Measurements from ENCODE around the gene KCTD1. TPM values are rescaled to one million over a fixed set of nuclear protein-coding genes. Genes with fewer than 3 reads are reported as not detected.

Gene KCTD1
- total RNA-seq, 1 donor from 2014 or later = 31.8 TPM

DNA sequence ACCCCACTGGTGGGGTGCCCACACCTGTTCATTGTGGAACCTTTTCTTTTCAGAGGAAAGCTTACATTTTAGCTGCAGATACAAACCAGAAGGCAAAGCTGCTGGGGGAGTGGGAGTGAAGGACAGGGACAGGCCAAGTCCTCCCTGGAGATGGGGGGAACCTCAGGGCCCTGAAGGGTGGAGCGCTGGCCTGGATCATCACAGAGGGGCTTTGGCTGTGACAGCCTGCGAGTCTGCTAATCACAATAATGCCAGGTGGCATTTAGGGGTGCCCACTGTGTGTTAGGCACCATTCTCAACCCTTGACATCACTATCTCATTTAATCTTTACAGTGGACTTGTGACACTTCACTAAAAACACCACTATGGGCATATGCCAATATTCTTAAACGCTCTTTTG lies 27.4 kb downstream of the KCTD1 start:
- Histone ChIP-seq H3K79me2 (ENCODE audit: insufficient read depth, low read length) (peaks cover 11% of the 10 kb centered on the region), H3K9ac (ENCODE audit: low read length) (no peak overlapping the region), H3K4me2 (ENCODE audit: low read length) (no peak overlapping the region), H2AFZ (ENCODE audit: low read depth, low read length) (no peak overlapping the region), H3K4me1 (ENCODE audit: insufficient read depth, low read length) (no peaks in the 10 kb centered on the region), H3K9me3 (ENCODE audit: insufficient read depth, low read depth, low read length) (no peaks in the 10 kb centered on the region), H3K27ac (ENCODE audit: low read depth, low read length) (no peak overlapping the region), H3K4me3 (ENCODE audit: insufficient read depth, low read depth, low read length) (no peak overlapping the region), H4K20me1 (ENCODE audit: insufficient read depth, low read length) (peaks cover 35% of the 10 kb centered on the region), H3K36me3 (ENCODE audit: insufficient read depth, low read length) (no peaks in the 10 kb centered on the region), H3K27me3 (ENCODE audit: insufficient read depth, low read length) (no peaks in the 10 kb centered on the region)
- H3K27ac Mint-ChIP-seq (ENCODE audit: unreplicated experiment) = no peak overlapping the region
- no peak for TF ChIP-seq EZH2 (IDR thresholded peaks at IDR 0.05; ENCODE audit: insufficient read depth, low read length)
- TF ChIP-seq, protein P1, sequence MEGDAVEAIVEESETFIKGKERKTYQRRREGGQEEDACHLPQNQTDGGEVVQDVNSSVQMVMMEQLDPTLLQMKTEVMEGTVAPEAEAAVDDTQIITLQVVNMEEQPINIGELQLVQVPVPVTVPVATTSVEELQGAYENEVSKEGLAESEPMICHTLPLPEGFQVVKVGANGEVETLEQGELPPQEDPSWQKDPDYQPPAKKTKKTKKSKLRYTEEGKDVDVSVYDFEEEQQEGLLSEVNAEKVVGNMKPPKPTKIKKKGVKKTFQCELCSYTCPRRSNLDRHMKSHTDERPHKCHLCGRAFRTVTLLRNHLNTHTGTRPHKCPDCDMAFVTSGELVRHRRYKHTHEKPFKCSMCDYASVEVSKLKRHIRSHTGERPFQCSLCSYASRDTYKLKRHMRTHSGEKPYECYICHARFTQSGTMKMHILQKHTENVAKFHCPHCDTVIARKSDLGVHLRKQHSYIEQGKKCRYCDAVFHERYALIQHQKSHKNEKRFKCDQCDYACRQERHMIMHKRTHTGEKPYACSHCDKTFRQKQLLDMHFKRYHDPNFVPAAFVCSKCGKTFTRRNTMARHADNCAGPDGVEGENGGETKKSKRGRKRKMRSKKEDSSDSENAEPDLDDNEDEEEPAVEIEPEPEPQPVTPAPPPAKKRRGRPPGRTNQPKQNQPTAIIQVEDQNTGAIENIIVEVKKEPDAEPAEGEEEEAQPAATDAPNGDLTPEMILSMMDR (IDR thresholded peaks at IDR 0.05; ENCODE audit: insufficient read depth, low read depth, low read length) = no peak
- DNase-seq (ENCODE audit: low read depth) = no peak
- no peaks in the 10 kb centered on the region for H3K27me3 Mint-ChIP-seq (ENCODE audit: low read depth, unreplicated experiment)
- H3K36me3 Mint-ChIP-seq (ENCODE audit: low read depth, unreplicated experiment) = peaks cover 2% of the 10 kb centered on the region
- no peaks in the 10 kb centered on the region for H3K9me3 Mint-ChIP-seq (ENCODE audit: unreplicated experiment)
- peaks cover 22% of the 10 kb centered on the region for H3K4me1 Mint-ChIP-seq (ENCODE audit: low read depth, unreplicated experiment)
- no peak overlapping the region for H3K4me3 Mint-ChIP-seq (ENCODE audit: unreplicated experiment)
- no peak for FAIRE-seq

DNA sequence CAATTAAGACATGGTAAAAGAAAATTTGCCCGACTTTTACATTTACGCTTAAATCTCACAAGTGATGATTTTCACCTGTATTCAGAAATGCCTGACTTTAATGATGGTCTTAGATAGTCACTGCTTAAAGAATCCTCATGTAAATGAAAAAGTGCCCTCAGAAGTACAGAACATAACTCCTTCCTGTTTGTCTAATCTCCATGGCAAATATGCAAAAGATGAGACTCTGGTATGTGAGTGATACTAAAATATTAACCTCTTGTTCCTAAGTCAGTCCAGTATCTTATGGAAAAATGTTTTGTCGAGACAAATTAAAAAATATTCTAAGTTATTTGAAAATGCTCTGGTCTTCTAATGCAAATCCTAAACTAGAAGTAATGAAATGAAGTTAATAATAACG lies 29.2 kb downstream of the KCTD1 start:
- H3K36me3 Mint-ChIP-seq (ENCODE audit: low read depth, unreplicated experiment) = peaks cover 2% of the 10 kb centered on the region
- Histone ChIP-seq H3K79me2 (ENCODE audit: insufficient read depth, low read length) (peaks cover 19% of the 10 kb centered on the region), H3K4me2 (ENCODE audit: low read length) (no peak overlapping the region), H3K4me3 (ENCODE audit: insufficient read depth, low read depth, low read length) (no peak overlapping the region), H3K9ac (ENCODE audit: low read length) (no peak overlapping the region), H3K4me1 (ENCODE audit: insufficient read depth, low read length) (peaks cover 2% of the 10 kb centered on the region), H3K9me3 (ENCODE audit: insufficient read depth, low read depth, low read length) (no peaks in the 10 kb centered on the region), H4K20me1 (ENCODE audit: insufficient read depth, low read length) (peaks cover 24% of the 10 kb centered on the region), H3K27me3 (ENCODE audit: insufficient read depth, low read length) (no peaks in the 10 kb centered on the region), H2AFZ (ENCODE audit: low read depth, low read length) (no peak overlapping the region), H3K36me3 (ENCODE audit: insufficient read depth, low read length) (no peaks in the 10 kb centered on the region), H3K27ac (ENCODE audit: low read depth, low read length) (no peak overlapping the region)
- TF ChIP-seq, protein P1 (IDR thresholded peaks at IDR 0.05; ENCODE audit: insufficient read depth, low read depth, low read length) = no peak
- TF ChIP-seq EZH2 (IDR thresholded peaks at IDR 0.05; ENCODE audit: insufficient read depth, low read length) = no peak
- no peak overlapping the region for H3K27ac Mint-ChIP-seq (ENCODE audit: unreplicated experiment)
- peaks cover 25% of the 10 kb centered on the region for H3K4me1 Mint-ChIP-seq (ENCODE audit: low read depth, unreplicated experiment)
- no peaks in the 10 kb centered on the region for H3K27me3 Mint-ChIP-seq (ENCODE audit: low read depth, unreplicated experiment)
- H3K9me3 Mint-ChIP-seq (ENCODE audit: unreplicated experiment) = no peaks in the 10 kb centered on the region
- no peak overlapping the region for H3K4me3 Mint-ChIP-seq (ENCODE audit: unreplicated experiment)
- no peak for DNase-seq (ENCODE audit: low read depth)
- no peak for FAIRE-seq

GRCh38 chr18:26516964-26517363 lies 31.4 kb downstream of the KCTD1 start:
- Mint-ChIP-seq H3K27me3 (ENCODE audit: low read depth, unreplicated experiment) (no peaks in the 10 kb centered on the region), H3K4me1 (ENCODE audit: low read depth, unreplicated experiment) (peaks cover 28% of the 10 kb centered on the region), H3K36me3 (ENCODE audit: low read depth, unreplicated experiment) (peaks cover 2% of the 10 kb centered on the region), H3K4me3 (ENCODE audit: unreplicated experiment) (no peak overlapping the region), H3K27ac (ENCODE audit: unreplicated experiment) (no peak overlapping the region), H3K9me3 (ENCODE audit: unreplicated experiment) (no peaks in the 10 kb centered on the region)
- Histone ChIP-seq H3K4me1 (ENCODE audit: insufficient read depth, low read length) (peaks cover 6% of the 10 kb centered on the region), H3K79me2 (ENCODE audit: insufficient read depth, low read length) (peaks cover 14% of the 10 kb centered on the region), H3K27ac (ENCODE audit: low read depth, low read length) (no peak overlapping the region), H3K9ac (ENCODE audit: low read length) (no peak overlapping the region), H3K4me3 (ENCODE audit: insufficient read depth, low read depth, low read length) (no peak overlapping the region), H3K27me3 (ENCODE audit: insufficient read depth, low read length) (no peaks in the 10 kb centered on the region), H3K9me3 (ENCODE audit: insufficient read depth, low read depth, low read length) (no peaks in the 10 kb centered on the region), H2AFZ (ENCODE audit: low read depth, low read length) (no peak overlapping the region), H3K4me2 (ENCODE audit: low read length) (no peak overlapping the region), H4K20me1 (ENCODE audit: insufficient read depth, low read length) (peaks cover 15% of the 10 kb centered on the region), H3K36me3 (ENCODE audit: insufficient read depth, low read length) (no peaks in the 10 kb centered on the region)
- DNase-seq (ENCODE audit: low read depth) = peak; percentile 50
- no peak for FAIRE-seq
- TF ChIP-seq EZH2 (IDR thresholded peaks at IDR 0.05; ENCODE audit: insufficient read depth, low read length) = no peak
- TF ChIP-seq, protein P1 (IDR thresholded peaks at IDR 0.05; ENCODE audit: insufficient read depth, low read depth, low read length) = no peak

Data from astrocyte (in vitro differentiated cells and primary cell).